ENCODE results near the gene NUDCD3.

The NUDCD3 gene

GRCh38 chr7:44438816-44439215, 51.6 kb downstream of the NUDCD3 start:
- H3K23ac ChIP-seq (ENCODE audit: low read length) = no peak overlapping the region
- H3K36me3 ChIP-seq (ENCODE audit: control insufficient read depth in 1 of 2, insufficient read depth in 2 of 2, low read length in 2 of 2) = peaks cover 0 to 3% of the 10 kb centered on the region in 2 experiments
- no peak overlapping the region for H3K27ac ChIP-seq (ENCODE audit: low read depth, low read length)
- DNase-seq = no peak
- no peaks in the 10 kb centered on the region for H3K79me1 ChIP-seq (ENCODE audit: low read length)
- no peaks in the 10 kb centered on the region for H3K9me3 ChIP-seq (ENCODE audit: insufficient read depth, low read depth, low read length)
- no peak overlapping the region for H4K91ac ChIP-seq (ENCODE audit: low read depth, low read length)
- no peak overlapping the region for H2BK120ac ChIP-seq (ENCODE audit: insufficient read depth, low read length, poor library complexity)
- H3K79me2 ChIP-seq (ENCODE audit: control insufficient read depth, insufficient read depth, low read length, poor library complexity) = no peaks in the 10 kb centered on the region
- no peaks in the 10 kb centered on the region for H3K27me3 ChIP-seq (ENCODE audit: insufficient read depth, low read length)
- no peak overlapping the region for H4K12ac ChIP-seq (ENCODE audit: low read depth, low read length)
- H3K18ac ChIP-seq (ENCODE audit: low read length) = no peak overlapping the region
- no peak overlapping the region for H4K8ac ChIP-seq (ENCODE audit: low read depth, low read length)
- H2BK5ac ChIP-seq (ENCODE audit: low read depth, low read length, poor library complexity) = no peak overlapping the region
- no peak overlapping the region for H3K14ac ChIP-seq (ENCODE audit: low read length)
- no peak overlapping the region for H3K4ac ChIP-seq (ENCODE audit: low read depth, low read length)
- H2AK5ac ChIP-seq (ENCODE audit: low read length) = no peak overlapping the region
- no peak overlapping the region for H3K4me2 ChIP-seq (ENCODE audit: low read length)
- H2AFZ ChIP-seq (ENCODE audit: insufficient read depth, low read length, poor library complexity) = no peak overlapping the region
- peaks cover 6 to 10% of the 10 kb centered on the region in 2 experiments for H3K4me1 ChIP-seq (ENCODE audit: control insufficient read depth in 1 of 2, insufficient read depth in 2 of 2, low read length in 2 of 2)
- H3K4me3 ChIP-seq (ENCODE audit: low read depth, low read length) = no peak overlapping the region
- H2BK12ac ChIP-seq (ENCODE audit: low read length) = no peak overlapping the region
- no CpG with 5 or more reads among the region's 4 CpGs for WGBS (ENCODE audit: extremely low coverage, insufficient coverage, insufficient read length)
- H3K9ac ChIP-seq (ENCODE audit: low read length) = no peak overlapping the region

GRCh38 chr7:44434201-44434600, 56.3 kb downstream of the NUDCD3 start:
- H3K27me3 ChIP-seq (ENCODE audit: insufficient read depth, low read length) = no peaks in the 10 kb centered on the region
- no peak overlapping the region for H3K18ac ChIP-seq (ENCODE audit: low read length)
- no peak overlapping the region for H4K8ac ChIP-seq (ENCODE audit: low read depth, low read length)
- no peak overlapping the region for H3K14ac ChIP-seq (ENCODE audit: low read length)
- no peak overlapping the region for H4K91ac ChIP-seq (ENCODE audit: low read depth, low read length)
- no peak overlapping the region for H2BK5ac ChIP-seq (ENCODE audit: low read depth, low read length, poor library complexity)
- H3K9me3 ChIP-seq (ENCODE audit: insufficient read depth, low read depth, low read length) = peaks cover 3% of the 10 kb centered on the region
- no peak overlapping the region for H3K27ac ChIP-seq (ENCODE audit: low read depth, low read length)
- H2AFZ ChIP-seq (ENCODE audit: insufficient read depth, low read length, poor library complexity) = no peak overlapping the region
- no peak overlapping the region for H2BK120ac ChIP-seq (ENCODE audit: insufficient read depth, low read length, poor library complexity)
- H3K4me2 ChIP-seq (ENCODE audit: low read length) = no peak overlapping the region
- no peak overlapping the region for H2BK12ac ChIP-seq (ENCODE audit: low read length)
- no peak for DNase-seq
- no peak overlapping the region for H3K4me3 ChIP-seq (ENCODE audit: low read depth, low read length)
- H3K4me1 ChIP-seq (ENCODE audit: control insufficient read depth in 1 of 2, insufficient read depth in 2 of 2, low read length in 2 of 2) = peaks cover 5 to 9% of the 10 kb centered on the region in 2 experiments
- H4K12ac ChIP-seq (ENCODE audit: low read depth, low read length) = no peak overlapping the region
- H3K79me1 ChIP-seq (ENCODE audit: low read length) = no peaks in the 10 kb centered on the region
- peaks cover 0 to 5% of the 10 kb centered on the region in 2 experiments for H3K36me3 ChIP-seq (ENCODE audit: control insufficient read depth in 1 of 2, insufficient read depth in 2 of 2, low read length in 2 of 2)
- no peaks in the 10 kb centered on the region for H3K79me2 ChIP-seq (ENCODE audit: control insufficient read depth, insufficient read depth, low read length, poor library complexity)
- H2AK5ac ChIP-seq (ENCODE audit: low read length) = no peak overlapping the region
- H3K4ac ChIP-seq (ENCODE audit: low read depth, low read length) = no peak overlapping the region
- H3K23ac ChIP-seq (ENCODE audit: low read length) = no peak overlapping the region
- whole genome bisulfite sequencing (ENCODE audit: extremely low coverage, insufficient coverage, insufficient read length) = no CpG with 5 or more reads among the region's 7 CpGs
- no peak overlapping the region for H3K9ac ChIP-seq (ENCODE audit: low read length)

GRCh38 chr7:44433255-44434022, 57.0 kb downstream of the NUDCD3 start:
- no peak overlapping the region for H2AFZ ChIP-seq (ENCODE audit: insufficient read depth, low read length, poor library complexity)
- no peak overlapping the region for H4K91ac ChIP-seq (ENCODE audit: low read depth, low read length)
- no peak overlapping the region for H2BK5ac ChIP-seq (ENCODE audit: low read depth, low read length, poor library complexity)
- no peak overlapping the region for H3K9ac ChIP-seq (ENCODE audit: low read length)
- DNase-seq = no peak
- no peaks in the 10 kb centered on the region for H3K79me2 ChIP-seq (ENCODE audit: control insufficient read depth, insufficient read depth, low read length, poor library complexity)
- no peak overlapping the region for H3K4ac ChIP-seq (ENCODE audit: low read depth, low read length)
- H3K27ac ChIP-seq (ENCODE audit: low read depth, low read length) = no peak overlapping the region
- H3K79me1 ChIP-seq (ENCODE audit: low read length) = no peaks in the 10 kb centered on the region
- WGBS (ENCODE audit: extremely low coverage, insufficient coverage, insufficient read length) = no CpG with 5 or more reads among the region's 10 CpGs
- no peak overlapping the region for H3K14ac ChIP-seq (ENCODE audit: low read length)
- H3K4me3 ChIP-seq (ENCODE audit: low read depth, low read length) = peak overlapping the region; percentile 60
- peaks cover 0 to 5% of the 10 kb centered on the region in 2 experiments for H3K36me3 ChIP-seq (ENCODE audit: control insufficient read depth in 1 of 2, insufficient read depth in 2 of 2, low read length in 2 of 2)
- no peak overlapping the region for H2AK5ac ChIP-seq (ENCODE audit: low read length)
- no peak overlapping the region for H3K18ac ChIP-seq (ENCODE audit: low read length)
- peaks cover 3% of the 10 kb centered on the region for H3K9me3 ChIP-seq (ENCODE audit: insufficient read depth, low read depth, low read length)
- H3K4me1 ChIP-seq (ENCODE audit: control insufficient read depth in 1 of 2, insufficient read depth in 2 of 2, low read length in 2 of 2) = peaks cover 0 to 3% of the 10 kb centered on the region in 2 experiments
- peak overlapping the region; percentile 55 for H3K23ac ChIP-seq (ENCODE audit: low read length)
- no peak overlapping the region for H4K12ac ChIP-seq (ENCODE audit: low read depth, low read length)
- H3K4me2 ChIP-seq (ENCODE audit: low read length) = no peak overlapping the region
- H3K27me3 ChIP-seq (ENCODE audit: insufficient read depth, low read length) = no peaks in the 10 kb centered on the region
- H4K8ac ChIP-seq (ENCODE audit: low read depth, low read length) = no peak overlapping the region
- H2BK120ac ChIP-seq (ENCODE audit: insufficient read depth, low read length, poor library complexity) = no peak overlapping the region
- no peak overlapping the region for H2BK12ac ChIP-seq (ENCODE audit: low read length)

- H3K14ac ChIP-seq (ENCODE audit: low read length) = no peak overlapping the region
- no peak overlapping the region for H2BK12ac ChIP-seq (ENCODE audit: low read length)
- H3K9ac ChIP-seq (ENCODE audit: low read length) = no peak overlapping the region
- no peak overlapping the region for H2AFZ ChIP-seq (ENCODE audit: insufficient read depth, low read length, poor library complexity)
- H3K36me3 ChIP-seq (ENCODE audit: control insufficient read depth in 1 of 2, insufficient read depth in 2 of 2, low read length in 2 of 2) = peaks cover 2 to 8% of the 10 kb centered on the region in 2 experiments
- no peak overlapping the region for H3K4me3 ChIP-seq (ENCODE audit: low read depth, low read length)
- H3K79me2 ChIP-seq (ENCODE audit: control insufficient read depth, insufficient read depth, low read length, poor library complexity) = no peaks in the 10 kb centered on the region
- WGBS (ENCODE audit: extremely low coverage, insufficient coverage, insufficient read length) = no CpG with 5 or more reads among the region's 6 CpGs
- no peak overlapping the region for H2AK5ac ChIP-seq (ENCODE audit: low read length)
- no peak overlapping the region for H2BK120ac ChIP-seq (ENCODE audit: insufficient read depth, low read length, poor library complexity)
- H3K18ac ChIP-seq (ENCODE audit: low read length) = no peak overlapping the region
- no peak overlapping the region for H2BK5ac ChIP-seq (ENCODE audit: low read depth, low read length, poor library complexity)
- no peak overlapping the region for H3K27ac ChIP-seq (ENCODE audit: low read depth, low read length)
- H4K12ac ChIP-seq (ENCODE audit: low read depth, low read length) = no peak overlapping the region
- H3K4me1 ChIP-seq (ENCODE audit: control insufficient read depth in 1 of 2, insufficient read depth in 2 of 2, low read length in 2 of 2) = peaks cover 0 to 3% of the 10 kb centered on the region in 2 experiments
- H3K23ac ChIP-seq (ENCODE audit: low read length) = no peak overlapping the region
- no peak overlapping the region for H4K8ac ChIP-seq (ENCODE audit: low read depth, low read length)
- H3K9me3 ChIP-seq (ENCODE audit: insufficient read depth, low read depth, low read length) = peaks cover 3% of the 10 kb centered on the region
- H3K27me3 ChIP-seq (ENCODE audit: insufficient read depth, low read length) = no peaks in the 10 kb centered on the region
- no peak overlapping the region for H3K4me2 ChIP-seq (ENCODE audit: low read length)
- H3K4ac ChIP-seq (ENCODE audit: low read depth, low read length) = no peak overlapping the region
- no peak for DNase-seq
- no peak overlapping the region for H4K91ac ChIP-seq (ENCODE audit: low read depth, low read length)
- no peaks in the 10 kb centered on the region for H3K79me1 ChIP-seq (ENCODE audit: low read length)
Observed at GRCh38 chr7:44432381-44432977, 58.0 kb downstream of the NUDCD3 start.
